G401 (cell line): ENCODE measurements around the gene SEH1L. TPM values are rescaled to one million over a fixed set of nuclear protein-coding genes. Genes with fewer than 3 reads are reported as not detected.

Experiments used
- DNase-seq: peaks from one replicate; pipeline ENCODE4 v3.0.0-alpha.2; 2015; ENCODE audit warnings: low spot score
- in situ Hi-C: cut with HindIII; loops from 2 replicates; pipeline ENCODE4 v1.10.0; 2016; ENCODE audit warnings: low sequenced_read_pairs, mixed read lengths
- total RNA-seq: library from RNA; depleted of rRNA; stranded (reverse); fragments of >200 nt; shearing (Covaris generic); gene quantifications from 2 replicates; pipeline ENCODE4 v1.2.3, GENCODE V29; 2014; rRNA removed

SEH1L gene
- total RNA-seq, 1 experiment from 2014 or later = 53.7 TPM

DNA sequence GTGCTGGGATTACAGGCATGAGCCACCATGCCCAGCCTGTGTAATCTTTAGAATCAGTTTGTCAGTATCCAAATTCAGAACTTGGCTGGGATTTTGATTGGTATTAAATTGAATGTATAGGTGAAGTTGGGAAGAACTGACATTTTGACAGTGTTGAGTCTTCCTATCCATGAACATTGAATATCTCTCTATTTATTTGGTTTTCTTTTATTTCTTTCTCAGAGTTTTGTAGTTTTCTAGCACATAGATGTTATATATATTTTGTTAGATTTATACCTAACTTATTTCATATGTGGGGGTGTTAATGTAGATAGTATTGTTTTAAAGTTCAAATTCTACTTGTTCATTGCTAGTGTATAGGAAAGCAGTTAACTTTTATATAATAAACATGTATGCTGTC is 74.8 kb downstream of the SEH1L start:
- in situ Hi-C loops = no loop called here
- no peak for DNase-seq

GRCh38 chr18:13025233-13025632 is 77.4 kb downstream of the SEH1L start:
- in situ Hi-C loops = no loop called here
- DNase-seq = no peak

DNA sequence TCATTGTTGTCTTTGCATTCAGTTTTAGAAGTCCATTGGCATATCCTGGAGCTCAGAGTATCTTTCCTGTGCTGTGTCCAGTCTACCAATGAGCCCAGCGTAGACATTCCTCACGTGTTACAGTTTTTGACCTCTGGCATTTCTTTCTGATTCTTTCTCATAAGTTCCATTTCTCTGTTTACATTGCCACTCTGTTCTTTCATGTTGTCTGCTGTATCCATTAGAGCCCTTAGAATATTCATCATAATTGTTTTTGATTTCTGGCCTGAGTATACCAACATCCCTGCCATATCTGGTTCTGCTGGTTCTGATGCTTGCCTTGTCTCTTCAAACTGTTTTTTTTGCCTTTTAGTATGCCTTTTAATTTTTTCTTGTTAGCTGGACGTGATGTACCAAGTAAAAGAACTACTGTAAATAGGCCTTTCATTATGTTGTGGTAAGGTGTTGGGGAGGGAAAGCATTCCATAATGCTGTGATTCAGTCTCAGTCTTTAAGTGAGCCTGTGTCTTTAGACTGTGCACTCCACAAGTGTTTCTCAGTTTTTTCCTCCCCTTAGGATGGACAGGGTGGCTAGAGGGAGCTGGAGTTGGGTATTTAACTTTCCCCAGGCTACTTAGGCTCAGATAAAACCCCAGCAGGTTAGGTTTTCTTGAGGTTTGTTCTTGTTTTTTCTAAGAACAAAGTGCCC is 78.9 kb downstream of the SEH1L start:
- in situ Hi-C loops = no loop called here
- DNase-seq = no peak

DNA sequence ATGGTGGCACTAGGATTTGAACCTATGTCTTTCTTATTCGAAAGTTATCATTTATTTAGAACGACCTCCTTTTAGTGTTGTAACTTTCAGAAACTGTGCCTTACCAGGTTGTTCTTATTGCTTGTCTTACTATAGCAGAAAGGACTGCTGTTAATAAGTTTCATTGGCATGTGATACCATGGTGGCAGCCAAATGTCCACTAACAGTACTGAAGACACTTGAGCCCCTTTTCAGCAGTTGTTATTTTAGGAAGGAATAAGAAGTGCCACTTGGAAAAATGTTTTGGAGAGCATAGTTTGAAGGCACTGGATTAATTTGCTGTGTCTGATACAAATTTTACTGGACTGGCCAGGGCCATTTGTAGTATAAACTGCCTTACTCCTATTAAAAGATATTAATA is 81.1 kb downstream of the SEH1L start:
- no peak for DNase-seq
- in situ Hi-C loops = no loop called here

- DNase-seq = no peak
- in situ Hi-C loops = no loop called here
Observed at GRCh38 chr18:13032173-13032572, 84.4 kb downstream of the SEH1L start.

GRCh38 chr18:13035249-13035914 is 87.6 kb downstream of the SEH1L start:
- in situ Hi-C loops = no loop called here
- DNase-seq = no peak

DNA sequence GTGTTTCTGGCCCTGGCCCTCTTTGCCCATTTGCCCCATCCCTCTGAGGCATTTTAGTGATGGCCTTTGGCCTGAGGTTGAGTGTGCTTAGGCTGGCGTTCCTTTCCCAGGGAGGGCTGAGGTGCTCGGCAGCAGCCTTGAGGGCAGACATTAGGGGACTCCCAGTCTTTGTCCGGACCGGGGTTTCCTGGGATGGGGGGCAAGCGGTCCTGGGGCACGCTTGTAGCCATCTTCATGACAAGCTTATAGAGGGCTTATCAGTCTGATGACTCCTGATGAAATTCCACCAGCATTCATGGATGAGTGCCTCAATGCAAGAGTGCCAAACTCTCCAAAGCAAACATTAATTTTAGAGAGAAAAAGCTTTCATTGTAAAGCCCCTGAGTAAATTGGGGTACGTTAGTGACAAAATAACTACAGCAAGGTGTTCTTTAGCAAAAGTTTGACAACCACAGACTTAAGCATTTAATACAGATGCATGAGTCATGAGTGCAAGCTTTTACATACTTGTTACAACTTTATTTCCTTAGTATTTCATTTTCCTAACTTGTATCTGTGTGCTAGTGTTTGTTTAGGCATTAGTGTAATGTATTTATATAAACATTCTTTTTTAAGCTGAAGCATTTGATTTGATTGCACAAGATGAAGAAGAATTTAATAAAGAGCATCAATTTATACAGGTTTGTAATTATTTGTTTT is 89.0 kb downstream of the SEH1L start:
- in situ Hi-C loops = no loop called here
- no peak for DNase-seq

Other genes starting within 250 kb of the SEH1L start
- gene CEP76, start 245.3 kb upstream of the SEH1L start, total RNA-seq = 21.7 and 22.4 TPM in 2 replicates
- gene PSMG2, start 245.0 kb upstream of the SEH1L start, total RNA-seq = 106 and 123 TPM in 2 replicates
- 29.8 and 52.8 TPM in 2 replicates for gene PTPN2, start 63.8 kb upstream of the SEH1L start, total RNA-seq
- 13.4 and 22.5 TPM in 2 replicates for gene CEP192, start 43.4 kb downstream of the SEH1L start, total RNA-seq